GM12878 (cell line): Measurements from ENCODE around the gene AMER2. TPM values are rescaled to one million over a fixed set of nuclear protein-coding genes. Genes with fewer than 3 reads are reported as not detected.

ENCODE experiments used
- ATAC-seq: fragments of 200-7000 bp; cut with Tn5 transposase; 3 replicates; pipeline ENCODE4 v1.9.1; 2020; ENCODE audit warnings: mild to moderate bottlenecking, moderate library complexity
- BruUV-seq: library from RNA; stranded (reverse); fragments of 400-500 nt; replicated peaks from 2 replicates; lab custom pipeline; 2021; lab: Mats Ljungman, UMichigan
- CTCF ChIA-PET: fragments of 300-600 bp; sonication (Branson Sonifier 250); formaldehyde crosslinking; extraction: SDS; loops from one replicate; lab custom pipeline; 2021; ENCODE audit warnings: inconsistent platforms; lab: Yijun Ruan, JAX
- POLR2A ChIA-PET: fragments of 350-600 bp; formaldehyde crosslinking; extraction: SDS; loops from one replicate; lab custom pipeline; 2021; ENCODE audit warnings: inconsistent platforms; lab: Charles Lee
- RAD21 ChIA-PET: fragments of 300-600 bp; sonication (Branson Sonifier 250); formaldehyde crosslinking; loops from one replicate; lab custom pipeline; 2023; ENCODE audit warnings: antibody characterized with exemption; ENCODE audit not compliant: unreplicated experiment; lab: Charles Lee
- SMC1A ChIA-PET: fragments of 300-600 bp; sonication (Branson Sonifier 250); formaldehyde crosslinking; loops from one replicate; lab custom pipeline; 2023; ENCODE audit not compliant: unreplicated experiment, uncharacterized antibody; lab: Charles Lee
- DNase-seq: peaks from one replicate; pipeline ENCODE4 v3.0.0-alpha.2; 2011; ENCODE audit warnings: low read depth, low spot score
- FAIRE-seq: peaks from 3 replicates; lab custom pipeline; 2011; peaks lifted over from hg19 to GRCh38; lab: Jason Lieb, UNC
- H2AFZ ChIP-seq: 2 replicates; pipeline ENCODE4 v1.6.0; 2011; ENCODE audit warnings: low read depth, low read length, control low read depth; ENCODE audit not compliant: control insufficient read depth
- H3K27ac ChIP-seq: 2 replicates; pipeline ENCODE4 v1.5.1; 2011; ENCODE audit warnings: control low read depth; ENCODE audit not compliant: control insufficient read depth, insufficient read depth
- H3K27me3 ChIP-seq, 2 experiments: replicated peaks in 1 of 2; 2 replicates each; pipeline versions ENCODE4 v1.6.0 to v1.6.1; 2011; ENCODE audit warnings: low read length in 1 of 2; ENCODE audit not compliant: control insufficient read depth in 2 of 2, insufficient read depth in 2 of 2
- H3K36me3 ChIP-seq, 2 experiments: 2 replicates each; pipeline ENCODE4 v1.5.1; 2011; ENCODE audit warnings: low read length in 1 of 2; ENCODE audit not compliant: control insufficient read depth in 2 of 2, insufficient read depth in 2 of 2
- H3K4me1 ChIP-seq: 2 replicates; pipeline ENCODE4 v1.6.1; 2011; ENCODE audit warnings: mild to moderate bottlenecking, low read length, moderate library complexity, mixed read lengths; ENCODE audit not compliant: control insufficient read depth, insufficient read depth
- H3K4me2 ChIP-seq: 2 replicates; pipeline ENCODE4 v1.6.0; 2011; ENCODE audit warnings: control low read depth; ENCODE audit not compliant: control insufficient read depth, insufficient read depth
- H3K4me3 ChIP-seq: fragments of 200-600 bp; sonication (generic); 2 replicates; pipeline ENCODE4 v1.5.1; 2016
- H3K79me2 ChIP-seq: 2 replicates; pipeline ENCODE4 v1.6.0; 2011; ENCODE audit warnings: low read length; ENCODE audit not compliant: control insufficient read depth, insufficient read depth
- H3K9ac ChIP-seq: 2 replicates; pipeline ENCODE4 v1.8.0; 2011; ENCODE audit warnings: low read length, control low read depth, mixed read lengths; ENCODE audit not compliant: control insufficient read depth, insufficient read depth
- H3K9me3 ChIP-seq: replicated peaks from 3 replicates; pipeline ENCODE4 v1.5.1; 2011; ENCODE audit warnings: mild to moderate bottlenecking, low read length; ENCODE audit not compliant: control insufficient read depth, insufficient read depth
- H4K20me1 ChIP-seq: 2 replicates; pipeline ENCODE4 v1.6.0; 2011; ENCODE audit not compliant: control insufficient read depth, insufficient read depth
- EED ChIP-seq: sonication (generic); IDR thresholded peaks from 2 replicates; pipeline ENCODE4 v1.6.1; 2016; ENCODE audit warnings: antibody characterized with exemption, low read depth
- EGR1 ChIP-seq, 2 experiments: IDR thresholded peaks; 1 replicate in 1 of 2; 2 replicates in 1 of 2; pipeline ENCODE4 v1.6.1; 2011 to 2012; ENCODE audit warnings: low read depth in 2 of 2, low read length in 2 of 2, borderline replicate concordance in 1 of 2, mild to moderate bottlenecking in 1 of 2, moderate library complexity in 1 of 2
- MTA3 ChIP-seq: IDR thresholded peaks from 2 replicates; pipeline ENCODE4 v1.6.1; 2012; ENCODE audit warnings: low read length, inconsistent platforms, borderline replicate concordance
- SMAD1 ChIP-seq: fragments of 450-650 bp; IDR thresholded peaks from 2 replicates; pipeline ENCODE4 v1.6.1; 2018; ENCODE audit warnings: mild to moderate bottlenecking, low read depth; ENCODE audit not compliant: partially characterized antibody
- ZBTB40 ChIP-seq: fragments of 450-650 bp; IDR thresholded peaks from 2 replicates; pipeline ENCODE4 v1.6.1; 2016; ENCODE audit warnings: mild to moderate bottlenecking, moderate library complexity, borderline replicate concordance
- WGBS: methylation state at CpG from one replicate; pipeline ENCODE4 v1.1.6; 2016; ENCODE audit warnings: low lambda C conversion rate; ENCODE audit not compliant: insufficient replicate concordance, insufficient coverage; ENCODE audit errors: missing lambda C conversion rate; 5-methylcytosine and 5-hydroxymethylcytosine counted together
- in situ Hi-C: fragments of 300-500 bp; cut with MboI; formaldehyde crosslinking; loops from 9 replicates; pipeline ENCODE4 v1.14.3; 2018; ENCODE audit warnings: mixed read lengths
- intact Hi-C: fragments of 100-400 bp; cut with micrococcal nuclease; formaldehyde crosslinking; loops from one replicate; pipeline ENCODE4 v1.14.2; 2022; ENCODE audit not compliant: unreplicated experiment
- polyA plus RNA-seq, 11 experiments: library from polyadenylated mRNA; depleted of rRNA in 4 of 11; unstranded in 6 of 11; stranded (reverse) in 5 of 11; fragments of >200 nt; fragmentation: Nextera tagmentation in 4 of 11; fragmentation: Illumina TruSeq in 1 of 11; extraction: Ambion mirVana in 4 of 11; extraction: Trizol in 1 of 11; gene quantifications; 1 replicate in 1 of 11; 2 replicates in 10 of 11; pipeline versions ENCODE4 v1.2.1 to v1.2.3, GENCODE V29; 2011 to 2016; ENCODE audit warnings: inconsistent platforms in 2 of 11, missing spikeins in 2 of 11, low read depth in 1 of 11
- total RNA-seq, 4 experiments: library from RNA; depleted of rRNA in 3 of 4; stranded (reverse); fragments of >200 nt in 3 of 4; fragmentation: Illumina TruSeq in 1 of 4; extraction: Trizol in 1 of 4; gene quantifications; 2 replicates each; pipeline versions ENCODE4 v1.2.1 to v1.2.3, GENCODE V29; 2013 to 2021
- TF ChIP-seq, protein P1 (sequence below): IDR thresholded peaks from 2 replicates; pipeline ENCODE4 v1.6.1; 2012; ENCODE audit warnings: mild to moderate bottlenecking, low read depth, low read length

Gene AMER2
- total and polyA plus RNA-seq, 10 of the 15 experiments (the other 5 are each of a cell fraction or from before 2014, with no cell fraction given): 0.01 to 0.34 (median 0.21) TPM

DNA sequence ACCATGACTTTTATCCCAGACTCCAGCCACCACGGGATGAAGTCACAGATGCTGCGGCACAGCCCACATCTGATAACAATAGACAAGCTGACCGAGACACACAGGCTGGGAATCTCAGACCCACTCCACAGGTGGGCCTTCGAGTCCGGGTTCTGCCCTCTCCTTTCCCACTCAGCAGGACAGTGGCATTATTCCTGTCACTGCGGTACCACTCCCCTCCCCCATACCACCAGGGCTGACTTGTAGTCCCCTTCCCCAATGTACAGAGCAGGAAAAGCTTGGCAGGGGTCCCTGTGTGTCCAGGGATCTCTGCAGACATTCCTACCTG, 179 bp upstream of the AMER2 start (continued):
- TF ChIP-seq, protein P1, sequence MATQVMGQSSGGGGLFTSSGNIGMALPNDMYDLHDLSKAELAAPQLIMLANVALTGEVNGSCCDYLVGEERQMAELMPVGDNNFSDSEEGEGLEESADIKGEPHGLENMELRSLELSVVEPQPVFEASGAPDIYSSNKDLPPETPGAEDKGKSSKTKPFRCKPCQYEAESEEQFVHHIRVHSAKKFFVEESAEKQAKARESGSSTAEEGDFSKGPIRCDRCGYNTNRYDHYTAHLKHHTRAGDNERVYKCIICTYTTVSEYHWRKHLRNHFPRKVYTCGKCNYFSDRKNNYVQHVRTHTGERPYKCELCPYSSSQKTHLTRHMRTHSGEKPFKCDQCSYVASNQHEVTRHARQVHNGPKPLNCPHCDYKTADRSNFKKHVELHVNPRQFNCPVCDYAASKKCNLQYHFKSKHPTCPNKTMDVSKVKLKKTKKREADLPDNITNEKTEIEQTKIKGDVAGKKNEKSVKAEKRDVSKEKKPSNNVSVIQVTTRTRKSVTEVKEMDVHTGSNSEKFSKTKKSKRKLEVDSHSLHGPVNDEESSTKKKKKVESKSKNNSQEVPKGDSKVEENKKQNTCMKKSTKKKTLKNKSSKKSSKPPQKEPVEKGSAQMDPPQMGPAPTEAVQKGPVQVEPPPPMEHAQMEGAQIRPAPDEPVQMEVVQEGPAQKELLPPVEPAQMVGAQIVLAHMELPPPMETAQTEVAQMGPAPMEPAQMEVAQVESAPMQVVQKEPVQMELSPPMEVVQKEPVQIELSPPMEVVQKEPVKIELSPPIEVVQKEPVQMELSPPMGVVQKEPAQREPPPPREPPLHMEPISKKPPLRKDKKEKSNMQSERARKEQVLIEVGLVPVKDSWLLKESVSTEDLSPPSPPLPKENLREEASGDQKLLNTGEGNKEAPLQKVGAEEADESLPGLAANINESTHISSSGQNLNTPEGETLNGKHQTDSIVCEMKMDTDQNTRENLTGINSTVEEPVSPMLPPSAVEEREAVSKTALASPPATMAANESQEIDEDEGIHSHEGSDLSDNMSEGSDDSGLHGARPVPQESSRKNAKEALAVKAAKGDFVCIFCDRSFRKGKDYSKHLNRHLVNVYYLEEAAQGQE: no peak
- TF ChIP-seq MTA3 (no peak), EED (no peak), SMAD1 (no peak)

GRCh38 chr13:25171170-25171516, 945 bp downstream of the AMER2 start:
- Histone ChIP-seq H4K20me1 (no peaks in the 10 kb centered on the region), H3K36me3 (no peaks in the 10 kb centered on the region), H3K4me1 (no peaks in the 10 kb centered on the region), H2AFZ (no peak overlapping the region), H3K79me2 (no peaks in the 10 kb centered on the region), H3K4me2 (peak overlapping the region; percentile 66), H3K9ac (no peak overlapping the region), H3K4me3 (peak overlapping the region; percentile 50), H3K27ac (no peak overlapping the region), H3K9me3 (peaks cover 5% of the 10 kb centered on the region; the same call in 2 of the 3 replicates)
- ChIA-PET SMC1A (no interaction called here), POLR2A (no interaction called here), RAD21 (no interaction called here), CTCF (no interaction called here)
- no peak for ATAC-seq
- intact Hi-C loops: no loop called here
- under 1% methylated on average over 22 of the region's 36 CpGs for WGBS
- no peak for FAIRE-seq
- DNase-seq: no peak
- TF ChIP-seq EGR1 (IDR thresholded peaks at IDR 0.05; ENCODE audit: borderline replicate concordance in 1 of 2, low read depth in 2 of 2, low read length in 2 of 2) (0 out of 3 replicates have a peak, but pooled peaks of 1 of the 2 experiments have one; percentile 21), ZBTB40 (no peak)
- TF ChIP-seq, all 136 proteins: peak for 1
- H3K27me3 ChIP-seq: peaks cover 6 to 8% of the 10 kb centered on the region in 2 experiments
- in situ Hi-C loops: no loop called here
- no TSS peak for BruUV-seq
